PC-3 (cell line): ENCODE data around the gene RXFP2.

ENCODE experiments used
- CTCF ChIP-seq: fragments of 300-600 bp; sonication (generic); conservative IDR thresholded peaks from 2 replicates; pipeline ENCODE4 v1.5.1; 2017; ENCODE audit warnings: antibody characterized with exemption, low read depth, mild to moderate bottlenecking, low read length
- EZH2 ChIP-seq: fragments of 300-600 bp; sonication (generic); IDR thresholded peaks from one replicate; pipeline ENCODE4 v1.6.1; 2017; ENCODE audit warnings: antibody characterized with exemption, mild to moderate bottlenecking, low read length; ENCODE audit not compliant: unreplicated experiment

DNA sequence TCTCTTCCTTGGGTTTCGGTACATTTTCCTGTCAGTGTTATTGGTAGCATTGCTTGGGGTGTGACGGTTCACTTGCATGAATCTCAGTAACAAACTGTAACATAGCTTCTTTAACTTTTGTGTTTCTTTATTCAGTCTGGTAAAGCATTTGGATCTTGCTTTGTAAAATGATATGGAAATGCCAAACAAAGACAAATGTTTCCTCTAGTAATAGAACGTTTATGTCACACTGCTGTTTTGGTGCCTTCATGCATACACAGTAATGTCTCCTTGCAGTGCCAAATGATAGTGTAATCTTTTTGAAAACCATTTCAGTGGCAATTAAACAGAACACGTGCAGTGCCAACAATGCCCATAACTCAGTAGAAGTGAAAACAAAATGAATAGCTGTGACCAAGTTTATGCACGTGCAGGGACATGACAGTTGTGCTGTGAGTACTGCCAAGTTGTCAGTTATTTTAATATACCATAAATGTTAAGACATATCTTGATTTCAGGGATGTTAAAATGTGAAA lies 110.8 kb downstream of the RXFP2 start:
- no peak for TF ChIP-seq CTCF
- no peak for TF ChIP-seq EZH2
